Left lung (tissue), 10 donors: ENCODE measurements around the gene NHS. TPM values are rescaled to one million over a fixed set of nuclear protein-coding genes. Genes with fewer than 3 reads are reported as not detected.

ENCODE experiments used
- ATAC-seq: fragments of 200-7000 bp; cut with Tn5 transposase; one replicate; pipeline ENCODE4 v1.9.1; 2020; ENCODE audit warnings: moderate library complexity
- DNase-seq, 4 donors: peaks; one replicate each; pipeline ENCODE4 v3.0.0-alpha.2; 2013 to 2020
- H3K27ac ChIP-seq, 2 donors: fragments of 200-600 bp; sonication (generic) in 1 of 2; one replicate each; pipeline versions ENCODE4 v1.5.0 to v1.8.0; 2020 to 2021
- H3K27me3 ChIP-seq, 2 donors: fragments of 200-600 bp; sonication (generic) in 1 of 2; one replicate each; pipeline versions ENCODE4 v1.5.0 to v1.8.0; 2020 to 2021
- H3K36me3 ChIP-seq, 2 donors: fragments of 200-600 bp; sonication (generic) in 1 of 2; one replicate each; pipeline versions ENCODE4 v1.5.0 to v1.8.0; 2020 to 2021
- H3K4me1 ChIP-seq, 2 donors: fragments of 200-600 bp; one replicate each; pipeline ENCODE4 v1.8.0; 2021
- H3K4me3 ChIP-seq, 2 donors: fragments of 200-600 bp; sonication (generic) in 1 of 2; one replicate each; pipeline versions ENCODE4 v1.5.0 to v1.8.0; 2020 to 2021; ENCODE audit warnings: mild to moderate bottlenecking in 1 of 2
- H3K9me3 ChIP-seq, 2 donors: fragments of 200-600 bp; sonication (generic) in 1 of 2; one replicate each; pipeline versions ENCODE4 v1.5.0 to v1.8.0; 2020 to 2021
- CTCF ChIP-seq, 2 donors: fragments of 200-600 bp; sonication (generic) in 1 of 2; IDR thresholded peaks; one replicate each; pipeline versions ENCODE4 v1.5.0 to v1.8.0; 2021; ENCODE audit warnings: antibody characterized with exemption in 2 of 2
- intact Hi-C, 2 donors: fragments of 100-400 bp; cut with DNase I; formaldehyde crosslinking; loops; one replicate each; pipeline versions ENCODE4 v1.11.2 to v1.14.2; 2022
- polyA plus RNA-seq, 6 donors: library from polyadenylated mRNA; unstranded; fragments of 120-200 nt; gene quantifications; one replicate each; pipeline ENCODE4 v1.2.1, GENCODE V29; 2013; ENCODE audit not compliant: insufficient read length in 6 of 6
- total RNA-seq, 2 donors: library from RNA; stranded (reverse); fragmentation: NEBNext Ultra II Directional; extraction: Animal tissue kit (Norgen Biotek cat#: 25700); gene quantifications; one replicate each; pipeline ENCODE4 v1.2.1, GENCODE V29; 2021
- donor health status: DM: no; HTN: yes; CAD: no.
- donor health status: DM: no; HTN: no; CAD: no.

Gene NHS
- total and polyA plus RNA-seq, 8 donors, result 1.4 to 8.3 (median 6.5) TPM

DNA sequence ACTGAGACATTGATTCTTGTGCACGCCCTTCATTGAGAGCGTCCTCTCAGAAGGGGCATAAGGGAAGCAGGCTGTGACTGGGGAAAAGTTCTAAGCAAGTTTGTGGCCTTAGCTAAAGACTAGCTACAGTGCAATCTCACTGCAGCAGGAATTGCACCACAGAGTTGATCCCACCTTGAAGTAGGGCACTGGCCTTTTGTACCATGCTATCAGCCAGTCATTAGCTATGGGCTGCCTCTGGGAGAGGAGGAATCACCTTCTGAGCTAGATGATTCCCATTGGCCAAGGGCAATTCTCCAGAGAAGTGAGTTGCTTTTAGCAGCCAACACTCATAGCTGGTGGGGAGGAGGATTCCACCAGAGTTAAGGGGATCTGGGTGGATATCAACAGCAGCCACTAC is 219.7 kb downstream of the NHS start:
- no peak for ATAC-seq
- no peak for TF ChIP-seq CTCF (IDR thresholded peaks at IDR 0.05)
- DNase-seq, result no peak
- no peak overlapping the region for H3K4me3 ChIP-seq
- no peaks in the 10 kb centered on the region for H3K27me3 ChIP-seq
- no peak overlapping the region for H3K27ac ChIP-seq
- no peaks in the 10 kb centered on the region for H3K9me3 ChIP-seq
- no peaks in the 10 kb centered on the region for H3K36me3 ChIP-seq
- H3K4me1 ChIP-seq, result no peaks in the 10 kb centered on the region
- intact Hi-C loops, result no loop called here

- TF ChIP-seq CTCF (IDR thresholded peaks at IDR 0.05), result no peak
- no peaks in the 10 kb centered on the region for H3K36me3 ChIP-seq
- no peak overlapping the region for H3K4me3 ChIP-seq
- peak; percentile 68 for ATAC-seq
- no peak overlapping the region for H3K27ac ChIP-seq
- no peak for DNase-seq
- intact Hi-C loops, result no loop called here
- H3K27me3 ChIP-seq, result no peaks in the 10 kb centered on the region
- H3K9me3 ChIP-seq, result no peaks in the 10 kb centered on the region
- H3K4me1 ChIP-seq, result no peaks in the 10 kb centered on the region
These were observed 220.5 kb downstream of the NHS start for GRCh38 chrX:17595456-17596035.

- ATAC-seq, result no peak
- no peak for DNase-seq
- no peaks in the 10 kb centered on the region for H3K9me3 ChIP-seq
- no peaks in the 10 kb centered on the region for H3K4me1 ChIP-seq
- no peak overlapping the region for H3K27ac ChIP-seq
- H3K36me3 ChIP-seq, result no peaks in the 10 kb centered on the region
- H3K27me3 ChIP-seq, result no peaks in the 10 kb centered on the region
- intact Hi-C loops, result no loop called here
- no peak for TF ChIP-seq CTCF (IDR thresholded peaks at IDR 0.05)
- H3K4me3 ChIP-seq, result no peak overlapping the region
These were observed 221.1 kb downstream of the NHS start for GRCh38 chrX:17596061-17596460.

DNA sequence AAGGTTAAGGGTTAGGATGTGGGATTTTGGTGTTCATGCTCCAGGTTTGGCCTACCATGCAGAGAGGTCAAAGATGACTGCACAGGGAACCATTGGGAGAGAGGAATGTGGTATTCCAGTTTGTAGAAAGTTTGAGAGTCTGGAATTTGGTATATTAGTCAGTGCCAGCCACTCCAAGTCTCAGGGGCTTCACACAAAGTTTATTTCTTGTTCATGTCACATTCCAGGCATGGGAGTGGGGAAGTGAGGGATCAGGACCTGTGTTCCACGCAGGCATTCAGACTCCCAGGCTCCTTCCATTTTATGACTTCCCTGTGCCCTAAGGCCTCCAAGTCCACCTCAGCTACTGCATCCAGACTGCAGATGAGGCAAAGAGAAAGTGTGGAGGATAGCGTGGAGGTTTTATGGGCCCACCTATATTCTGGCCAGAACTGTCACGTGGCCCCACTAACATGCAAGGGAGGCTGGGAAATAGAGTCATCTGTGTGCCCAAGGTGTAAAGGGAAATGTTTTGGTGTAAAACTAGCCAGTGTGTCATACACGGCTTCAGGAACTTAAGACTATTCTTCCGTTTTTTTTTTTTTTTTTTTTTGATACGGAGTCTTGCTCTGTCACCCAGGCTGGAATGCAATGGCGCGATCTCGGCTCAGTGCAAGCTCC is 221.7 kb downstream of the NHS start:
- intact Hi-C loops, result no loop called here
- ATAC-seq, result no peak
- TF ChIP-seq CTCF (IDR thresholded peaks at IDR 0.05), result no peak

GRCh38 chrX:17597327-17597726 is 222.3 kb downstream of the NHS start:
- Histone ChIP-seq H3K36me3 (no peaks in the 10 kb centered on the region), H3K4me3 (no peak overlapping the region), H3K27me3 (no peaks in the 10 kb centered on the region), H3K4me1 (no peaks in the 10 kb centered on the region), H3K27ac (peak overlapping the region in 1 of 2 donors; percentile 14), H3K9me3 (no peaks in the 10 kb centered on the region)
- intact Hi-C loops, result no loop called here
- ATAC-seq (no peak), DNase-seq (no peak)
- TF ChIP-seq CTCF (IDR thresholded peaks at IDR 0.05), result no peak

More for the DNA sequence above, 221.7 kb downstream of the NHS start:
- DNase-seq, result no peak
- H3K9me3 ChIP-seq, result no peaks in the 10 kb centered on the region
- no peak overlapping the region for H3K27ac ChIP-seq
- no peaks in the 10 kb centered on the region for H3K4me1 ChIP-seq
- H3K36me3 ChIP-seq, result no peaks in the 10 kb centered on the region
- H3K4me3 ChIP-seq, result no peak overlapping the region
- H3K27me3 ChIP-seq, result no peaks in the 10 kb centered on the region
